C1 segment of cervical spinal cord (tissue), 14 donors: ENCODE data around the gene OGDH.
"Not testable (repeated sequence)": the region's sequence is repeated elsewhere in the genome, so short reads cannot be mapped to it uniquely, and the experiment has no call there.

Source experiments
- DNase-seq, 14 donors: peaks; one replicate each; lab custom pipeline; 2025; lab: John Stamatoyannopoulos, UW

Gene OGDH

GRCh38 chr7:44580945-44581878, 25.2 kb upstream of the OGDH start:
- peak in 2 of 14 donors; percentile 24 to 44 for DNase-seq

- DNase-seq = peak; percentile 89 to 100 (median 98)
These were observed 24.4 kb upstream of the OGDH start, which contains the start of gene TMED4 for GRCh38 chr7:44581879-44582603. TSS of gene TMED4 (minus strand) at chr7:44582231. CDS start at chr7:44582206, 25 bp downstream.

GRCh38 chr7:44583146-44583865, 23.1 kb upstream of the OGDH start:
- no peak for DNase-seq

- peak in 1 of 14 donors; percentile 11 for DNase-seq
These were observed 18.4 kb upstream of the OGDH start for GRCh38 chr7:44587843-44588711.

- no peak for DNase-seq
These were observed 15.5 kb upstream of the OGDH start for GRCh38 chr7:44590910-44591309.

- no peak for DNase-seq
These were observed 10.3 kb upstream of the OGDH start for GRCh38 chr7:44595934-44596635.

- not testable (repeated sequence) for DNase-seq
These were observed 9.2 kb upstream of the OGDH start for GRCh38 chr7:44597181-44597580.

- no peak for DNase-seq
These were observed 7.2 kb upstream of the OGDH start for GRCh38 chr7:44599222-44599621.

GRCh38 chr7:44602576-44602910, 3.9 kb upstream of the OGDH start:
- no peak for DNase-seq

GRCh38 chr7:44603193-44603592, 3.2 kb upstream of the OGDH start:
- no peak for DNase-seq

GRCh38 chr7:44604941-44605340, 1.5 kb upstream of the OGDH start:
- no peak for DNase-seq

- peak in 1 of 14 donors; percentile 52 for DNase-seq
These were observed 978 bp downstream of the OGDH start for GRCh38 chr7:44607141-44608068.

GRCh38 chr7:44608916-44609648, 2.7 kb downstream of the OGDH start:
- DNase-seq = no peak

- no peak for DNase-seq
These were observed 3.4 kb downstream of the OGDH start for GRCh38 chr7:44609829-44610228.

- no peak for DNase-seq
These were observed 8.8 kb downstream of the OGDH start for GRCh38 chr7:44615149-44615611.

- no peak for DNase-seq
These were observed 9.4 kb downstream of the OGDH start for GRCh38 chr7:44615793-44616192.

- no peak for DNase-seq
These were observed 10.1 kb downstream of the OGDH start for GRCh38 chr7:44616545-44616944.

GRCh38 chr7:44617225-44617890, 10.9 kb downstream of the OGDH start:
- DNase-seq = no peak
